GM19438 (cell line): ENCODE data around the gene PLA2G4E.

Source experiments
- ATAC-seq: cut with Tn5 transposase; IDR thresholded peaks from one replicate; pipeline ENCODE4 v1.9.1; 2021; ENCODE audit warnings: low read depth; ENCODE audit not compliant: unreplicated experiment

PLA2G4E gene

DNA sequence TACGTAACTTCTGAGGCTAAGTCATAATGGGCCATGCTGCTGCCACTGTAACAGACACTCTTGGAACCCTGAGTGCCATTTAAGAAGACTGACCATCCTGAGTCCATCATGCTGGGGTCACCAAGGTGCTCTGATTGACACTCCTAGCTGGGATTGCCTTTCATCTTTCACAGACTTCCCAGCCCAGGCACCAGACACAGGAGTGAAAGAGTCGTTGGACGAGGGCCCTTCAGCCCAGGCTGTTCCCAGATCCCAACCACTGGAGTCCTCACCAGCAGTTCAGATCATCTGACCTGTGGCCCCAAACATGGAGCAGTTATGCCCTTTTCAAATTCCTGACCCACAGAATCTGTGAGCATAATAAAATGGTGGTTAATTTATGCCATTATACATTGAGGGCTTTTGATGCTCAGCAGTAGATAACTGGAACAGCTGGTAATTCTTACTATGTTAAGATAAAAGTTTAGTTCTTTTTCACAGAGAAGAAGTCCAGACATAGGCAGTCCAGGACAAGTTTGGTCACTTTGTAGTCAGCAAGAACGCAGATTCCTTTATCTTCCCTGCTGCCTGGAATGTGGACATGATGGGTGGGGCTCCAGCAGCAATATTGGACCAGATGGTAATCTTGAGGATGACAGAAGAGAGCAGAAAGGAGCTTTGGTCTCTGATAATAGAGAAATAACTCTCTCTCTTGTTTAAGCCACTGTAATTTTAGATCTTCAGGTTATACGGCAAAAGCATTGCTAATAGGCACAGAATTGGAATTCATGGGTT is 41.2 kb downstream of the PLA2G4E start:
- no peak for ATAC-seq

DNA sequence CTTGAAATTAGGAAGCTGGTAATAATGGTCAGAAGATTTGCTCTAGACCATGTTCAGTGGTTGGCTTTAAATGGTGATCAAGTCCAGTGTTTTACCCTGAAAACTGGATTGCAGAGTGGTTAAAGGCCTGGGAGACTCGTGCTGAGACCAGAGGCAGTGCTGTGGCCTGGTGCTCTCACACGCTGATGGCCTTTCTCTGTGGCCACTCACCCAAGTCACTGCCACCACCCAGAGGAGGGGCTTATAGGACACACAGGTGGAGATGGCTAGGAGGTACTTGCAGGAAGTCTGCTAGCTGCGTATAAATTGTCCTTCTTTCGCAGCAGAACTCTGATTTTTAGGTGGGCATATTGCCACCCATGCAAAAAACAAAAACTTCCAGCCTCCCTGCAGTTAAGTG is 42.3 kb downstream of the PLA2G4E start:
- ATAC-seq: no peak

DNA sequence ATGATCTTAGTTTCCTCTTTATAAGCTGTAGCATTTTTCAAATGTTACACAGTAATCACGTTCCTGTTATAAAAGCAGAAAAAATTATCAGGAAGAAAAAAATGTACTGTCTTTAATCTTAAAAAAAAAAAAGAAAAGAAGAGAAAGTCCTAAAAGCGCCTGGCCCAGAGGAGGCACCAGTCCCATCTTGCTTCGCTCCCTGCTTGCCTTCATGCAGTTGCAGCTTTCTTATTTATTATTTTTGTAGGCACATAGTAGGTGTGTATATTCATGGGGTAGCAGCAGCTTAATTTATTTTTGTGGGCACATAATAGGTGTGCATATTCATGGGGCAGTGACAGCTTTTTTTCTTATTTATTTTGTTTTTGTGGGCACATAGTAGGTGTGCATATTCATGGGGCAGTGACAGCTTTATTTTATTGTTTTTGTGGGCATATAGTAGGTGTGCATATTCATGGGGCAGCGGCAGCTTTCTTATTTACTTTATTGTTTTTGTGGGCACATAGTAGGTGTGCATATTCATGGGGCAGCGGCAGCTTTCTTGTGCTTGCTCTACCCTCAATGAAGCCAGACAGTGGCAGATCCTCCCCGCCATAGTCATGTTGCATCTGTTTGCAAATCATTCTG is 43.0 kb downstream of the PLA2G4E start:
- ATAC-seq: no peak

DNA sequence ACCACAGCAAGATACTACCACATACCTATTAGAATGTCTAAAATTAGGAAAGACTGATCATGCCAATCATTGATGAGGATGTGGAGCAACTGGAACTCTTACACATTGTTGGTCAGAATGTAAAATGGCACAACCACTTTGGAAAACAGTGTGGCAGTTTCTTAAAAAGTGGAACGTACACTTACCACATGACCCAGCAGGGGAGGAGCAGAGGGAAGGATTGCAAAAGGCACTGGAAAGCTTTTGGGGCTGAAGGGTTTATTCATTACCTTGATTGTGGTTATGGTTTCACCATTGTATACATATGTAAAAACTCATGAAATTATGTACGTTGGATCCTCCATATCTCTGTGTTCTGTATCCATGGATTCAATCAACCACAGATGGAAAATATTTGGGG is 45.2 kb downstream of the PLA2G4E start:
- no peak for ATAC-seq

DNA sequence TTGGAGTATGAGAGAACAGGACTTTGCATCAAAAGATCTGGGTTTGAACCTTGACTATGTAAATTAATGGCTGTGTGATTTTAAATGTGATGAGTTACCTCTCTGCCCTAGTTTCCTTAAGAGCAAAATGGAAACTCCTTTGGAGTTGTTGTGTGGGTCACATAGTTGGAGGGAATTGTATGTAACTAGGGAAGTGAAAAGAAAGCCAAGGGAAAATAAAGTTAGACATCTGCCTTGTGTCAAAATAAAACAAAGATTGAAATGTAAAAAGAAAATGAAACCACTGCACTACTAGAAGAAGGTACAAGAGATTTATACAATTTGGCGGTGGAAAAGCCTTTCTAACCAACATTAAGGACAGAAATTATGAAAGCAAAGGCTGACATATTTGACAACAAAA is 46.8 kb downstream of the PLA2G4E start:
- no peak for ATAC-seq

DNA sequence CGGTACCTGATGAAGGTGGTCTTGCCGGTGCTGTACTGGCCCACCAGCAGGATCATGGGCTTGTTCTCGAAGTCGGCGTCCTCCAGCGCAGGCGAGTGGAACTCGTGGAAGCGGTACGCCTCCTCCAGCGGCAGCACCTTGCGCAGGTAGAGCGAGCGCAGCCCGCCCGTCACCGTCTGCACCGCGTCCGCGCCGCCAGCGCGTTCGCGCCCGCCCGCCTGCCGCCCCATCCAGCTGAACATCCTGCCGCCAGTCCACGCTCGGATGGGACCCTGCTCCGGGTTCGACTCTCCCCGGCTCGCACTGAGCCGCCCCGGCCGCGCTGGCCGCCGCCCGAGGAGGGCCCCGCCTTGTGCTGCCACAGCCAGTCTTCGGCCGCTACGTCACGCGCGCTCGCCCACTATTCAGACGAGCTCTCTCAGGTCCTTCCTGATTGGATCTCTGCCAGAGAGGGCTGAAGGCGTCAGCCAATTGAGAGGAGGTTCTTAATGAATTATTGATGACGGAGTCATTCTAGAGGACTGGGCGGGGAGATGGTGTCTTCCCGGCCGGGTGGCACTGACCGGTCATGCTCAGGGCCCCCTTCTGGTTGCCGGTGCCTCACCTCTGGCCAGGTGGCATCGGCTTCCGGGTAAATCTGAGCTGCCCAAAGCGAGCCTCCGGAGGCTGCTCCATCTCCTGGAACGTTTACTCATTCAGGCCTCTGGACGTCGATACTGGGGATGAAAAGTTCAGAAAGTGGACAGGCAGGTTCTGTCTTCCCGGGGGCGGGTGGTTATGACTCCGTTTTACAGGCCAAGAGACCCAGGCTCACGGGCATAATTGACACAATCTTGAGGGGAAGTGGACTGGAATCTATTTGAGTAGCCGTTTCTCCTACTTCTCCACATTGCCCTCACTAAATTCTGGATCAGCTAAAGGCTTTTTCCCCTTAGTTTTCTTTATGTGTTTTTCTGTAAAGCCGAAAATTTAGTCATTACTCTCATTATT is 48.3 kb downstream of the PLA2G4E start, which contains the start of gene EHD4:
Gene EHD4 (minus strand): TSS at position 305 of the 990 bp plus-strand sequence. CDS start 63 bp downstream, at position 242.
- ATAC-seq: peak; percentile 67

DNA sequence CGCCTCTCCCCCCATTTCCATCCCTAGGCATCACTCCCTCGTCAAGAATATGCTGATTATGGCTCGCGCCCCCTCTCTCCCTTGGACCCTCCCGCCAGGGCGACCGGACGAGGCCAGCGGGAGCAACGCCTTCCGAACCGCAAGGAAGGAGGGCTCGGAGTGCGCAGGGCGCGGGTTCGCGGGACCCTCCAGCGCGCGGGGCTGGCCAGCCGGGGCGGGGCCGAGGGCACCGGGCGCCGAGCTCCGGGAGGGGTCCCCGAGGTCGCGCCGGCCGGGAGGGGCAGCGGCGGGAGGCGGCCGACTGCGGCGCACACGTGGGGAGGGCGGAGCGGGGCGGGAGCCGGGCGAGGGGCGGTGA is 49.0 kb downstream of the PLA2G4E start:
- ATAC-seq: peak; percentile 7

DNA sequence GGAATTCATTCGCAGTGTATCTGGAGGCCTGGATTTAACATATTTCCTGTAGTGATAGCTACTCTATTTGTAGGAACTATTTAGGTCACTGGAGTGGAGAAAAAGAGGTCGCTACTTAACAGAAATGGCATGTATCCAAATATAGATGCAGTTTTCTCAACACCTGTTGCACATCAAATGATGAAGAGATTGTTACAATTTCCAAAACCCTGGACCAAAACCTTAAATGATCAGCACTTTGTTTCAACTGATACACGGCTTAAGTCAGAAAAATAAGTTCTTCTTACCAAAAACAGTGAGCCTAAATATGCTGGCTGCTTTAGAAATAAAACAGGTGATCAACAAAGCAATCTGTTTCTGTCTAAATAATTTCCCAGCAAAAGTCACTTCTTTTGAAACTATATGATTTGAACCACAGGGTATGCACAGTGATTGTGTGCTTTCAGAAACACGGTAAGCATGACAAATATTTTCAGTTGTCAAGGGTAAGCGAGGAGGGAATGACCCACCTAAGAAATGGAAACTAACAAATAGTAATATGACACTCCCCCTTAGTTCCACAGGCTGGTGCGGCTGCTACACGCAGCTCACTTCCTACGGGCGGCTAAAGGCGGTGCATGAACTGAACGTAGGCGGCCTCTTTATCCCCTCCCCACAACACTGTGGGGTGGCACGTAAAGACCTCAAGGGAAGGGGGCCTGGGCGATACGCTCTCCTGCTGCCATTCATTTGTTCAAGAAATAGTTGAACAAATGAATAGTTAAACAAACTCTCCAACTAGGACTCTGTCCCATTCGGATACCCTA is 49.5 kb downstream of the PLA2G4E start:
- ATAC-seq: peak; percentile 41

DNA sequence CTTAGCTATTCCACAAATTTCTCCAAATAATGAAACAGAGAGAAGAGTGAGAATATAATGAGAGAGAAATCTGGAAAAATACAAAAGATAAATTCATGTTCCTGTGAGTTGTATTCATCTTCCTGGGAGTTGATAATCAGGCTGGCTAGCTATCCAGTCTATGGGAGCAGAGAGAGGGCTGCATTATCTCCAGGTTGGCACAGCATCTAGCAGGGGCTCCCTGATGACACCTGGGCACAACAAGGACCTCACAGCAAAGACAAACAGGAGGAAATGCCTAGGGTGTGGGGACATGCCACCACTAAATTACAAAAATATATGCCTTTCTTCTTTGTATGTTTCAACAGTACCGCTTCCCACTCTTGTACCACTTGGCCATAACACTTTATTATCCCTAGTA is 50.4 kb downstream of the PLA2G4E start:
- no peak for ATAC-seq

DNA sequence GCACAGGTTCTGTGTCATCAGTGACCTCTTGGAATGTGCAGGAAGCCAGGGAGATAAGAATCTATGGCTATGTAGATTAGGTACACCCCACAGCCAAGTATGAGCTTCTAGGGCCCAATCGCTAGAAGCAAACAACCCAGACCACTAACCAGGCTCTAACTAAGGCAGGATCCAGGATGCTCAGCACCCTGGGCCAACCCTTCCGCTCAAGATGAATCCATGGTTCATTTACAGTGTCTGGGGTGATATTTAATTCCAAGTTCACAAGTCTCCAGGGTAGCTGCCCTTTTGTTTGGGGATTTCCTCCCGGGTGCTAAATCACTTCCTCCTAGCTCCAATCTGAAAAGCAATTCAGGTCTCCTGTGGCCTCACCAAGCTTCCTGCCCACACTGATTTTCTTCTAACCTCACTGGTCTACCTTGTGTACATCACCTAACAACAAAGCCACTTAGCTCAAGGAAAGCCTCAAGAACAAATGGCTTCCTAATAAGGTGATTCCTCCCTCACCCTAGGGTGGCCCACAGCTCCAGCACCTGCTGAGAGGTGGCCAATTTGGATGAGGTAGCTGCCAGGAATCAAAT is 50.9 kb downstream of the PLA2G4E start:
- ATAC-seq: no peak

DNA sequence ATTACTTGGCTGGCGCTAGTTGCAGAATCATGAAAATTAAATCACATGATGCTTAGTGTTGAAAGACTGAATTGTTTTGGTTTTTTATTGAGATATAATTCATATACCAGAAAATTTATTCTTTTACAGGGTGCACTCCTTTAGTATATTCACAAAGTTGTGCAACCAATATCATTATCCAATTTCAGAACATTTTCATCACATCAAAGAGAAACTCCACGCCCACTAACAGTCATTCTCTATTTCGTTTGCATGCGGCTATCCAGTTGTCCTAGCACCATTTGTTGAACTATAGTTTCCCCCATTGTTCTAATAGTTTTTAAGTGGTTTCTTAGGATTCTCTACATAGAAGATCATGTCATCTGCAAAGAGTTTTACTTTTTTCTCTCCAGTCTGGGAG is 52.1 kb downstream of the PLA2G4E start:
- no peak for ATAC-seq

DNA sequence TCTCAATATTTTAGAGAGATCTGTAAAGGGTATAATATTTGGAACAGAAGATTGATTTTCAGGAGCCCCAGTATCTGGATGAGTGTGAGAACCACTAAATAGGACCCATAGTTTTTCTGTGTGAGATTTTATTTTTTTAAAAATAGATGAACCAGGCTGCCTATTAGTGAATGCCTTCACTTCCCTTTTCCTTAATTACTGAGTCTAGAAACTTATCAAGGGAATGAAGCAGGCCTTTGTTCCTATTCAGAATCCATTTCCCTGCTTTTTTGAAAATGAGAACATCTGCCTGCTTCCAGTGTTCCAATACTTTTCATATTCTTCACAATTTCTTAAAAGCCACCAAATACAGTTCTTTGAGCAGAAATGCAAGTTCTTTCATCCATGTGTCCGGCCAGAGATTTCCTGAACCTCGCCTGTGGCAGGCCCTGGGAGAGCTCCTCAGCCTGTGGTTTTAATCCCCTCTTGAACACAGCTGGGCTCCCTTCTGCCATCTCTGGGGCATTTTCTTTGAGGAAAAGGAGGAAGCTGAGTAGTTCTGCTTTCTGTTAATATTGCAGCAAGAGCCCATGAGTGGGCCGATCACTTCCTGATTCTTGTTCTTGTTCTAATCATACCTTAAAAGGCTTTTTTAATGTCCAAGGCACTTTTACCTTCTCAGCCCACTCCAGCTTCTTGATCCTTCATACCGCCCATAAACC is 53.2 kb downstream of the PLA2G4E start:
- ATAC-seq: no peak

DNA sequence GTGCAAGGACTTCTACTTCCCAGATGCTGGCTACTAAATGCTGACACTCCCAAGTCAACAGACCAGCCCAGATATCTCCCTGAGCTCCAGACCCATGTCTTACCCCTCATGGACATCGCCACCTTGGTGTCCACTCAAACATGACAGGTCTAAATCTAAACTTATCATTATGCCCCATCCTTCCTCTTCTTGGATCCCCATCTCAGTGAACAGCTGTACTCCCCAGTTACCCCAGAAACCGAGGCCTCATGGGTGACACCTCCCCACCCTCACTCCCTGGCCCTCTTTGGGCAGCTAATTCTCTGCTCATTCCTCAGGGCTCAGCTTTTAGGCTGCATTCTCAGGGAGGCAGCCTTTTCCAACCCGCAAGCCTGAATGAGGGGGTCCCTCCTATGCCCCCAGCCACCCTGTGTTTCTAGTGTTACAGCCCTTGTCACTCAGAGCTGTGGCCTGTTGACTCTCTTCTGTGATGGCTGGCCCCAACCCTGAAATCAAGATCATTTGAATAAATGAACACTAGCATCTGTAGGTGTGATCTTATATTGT is 53.8 kb downstream of the PLA2G4E start:
- ATAC-seq: no peak

DNA sequence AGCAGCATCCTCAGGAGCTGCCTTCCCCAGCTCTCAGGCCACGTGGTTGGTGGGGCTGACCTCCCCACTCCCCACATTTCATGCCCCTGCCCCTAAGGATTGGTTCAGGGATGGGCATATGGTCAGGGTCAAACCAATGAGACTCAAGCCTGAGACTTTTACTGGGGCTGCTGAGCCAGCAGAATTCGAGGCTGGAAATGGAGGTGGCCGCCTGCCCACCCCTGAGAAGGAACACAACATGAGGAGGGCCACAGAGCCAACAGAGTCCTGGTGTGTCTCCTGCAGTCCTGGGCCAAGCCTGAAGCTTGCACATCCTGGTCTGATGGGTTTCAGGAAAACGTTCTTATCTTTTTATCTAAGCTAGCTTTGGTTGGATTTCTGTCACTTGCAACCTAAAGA is 54.4 kb downstream of the PLA2G4E start:
- no peak for ATAC-seq

DNA sequence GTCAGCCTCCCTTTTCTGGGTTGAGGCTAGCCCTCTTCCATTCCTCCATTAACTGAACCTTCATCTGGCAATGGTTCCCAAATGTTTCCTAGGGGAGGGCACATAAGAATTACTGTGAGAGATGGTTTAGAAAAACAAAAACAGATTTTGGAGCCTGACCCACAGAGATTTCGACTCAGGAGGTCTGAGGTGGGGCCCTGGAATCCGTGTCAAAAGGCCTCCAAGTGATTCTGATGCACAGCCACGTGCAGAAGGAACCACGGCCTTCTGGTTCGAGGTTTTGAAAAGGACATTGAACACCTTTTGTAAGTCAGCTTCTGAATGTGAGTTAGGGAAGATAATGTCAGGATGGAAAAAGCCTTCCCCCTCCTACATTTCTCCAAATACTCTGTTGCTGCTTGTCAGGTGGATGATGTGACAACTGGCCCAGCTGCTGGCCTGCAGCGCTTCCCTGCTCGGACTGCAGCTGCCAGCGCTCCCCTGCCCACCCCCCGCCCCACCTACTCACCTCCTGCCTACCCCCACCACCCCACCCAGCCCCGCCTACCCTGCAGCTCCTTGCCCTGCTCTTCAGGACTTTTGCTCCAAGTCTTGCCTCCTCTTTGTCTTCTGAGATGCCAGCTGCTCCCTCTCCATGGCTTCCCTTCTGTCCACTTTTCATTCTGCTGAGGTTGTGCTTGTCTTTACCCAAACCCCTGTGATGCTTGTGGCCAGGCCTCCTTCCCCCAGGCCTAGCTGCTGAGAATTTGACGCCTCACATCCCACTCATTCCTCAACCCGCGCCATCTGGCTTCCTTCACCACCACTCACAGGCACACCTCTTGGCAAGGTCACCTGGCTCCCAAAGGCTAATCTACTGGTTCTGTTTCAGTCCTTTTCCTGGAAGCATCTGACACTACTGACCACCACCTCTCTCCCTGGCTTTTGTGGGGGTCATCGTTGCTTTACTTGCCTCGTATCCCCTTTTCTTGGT is 55.1 kb downstream of the PLA2G4E start:
- no peak for ATAC-seq

DNA sequence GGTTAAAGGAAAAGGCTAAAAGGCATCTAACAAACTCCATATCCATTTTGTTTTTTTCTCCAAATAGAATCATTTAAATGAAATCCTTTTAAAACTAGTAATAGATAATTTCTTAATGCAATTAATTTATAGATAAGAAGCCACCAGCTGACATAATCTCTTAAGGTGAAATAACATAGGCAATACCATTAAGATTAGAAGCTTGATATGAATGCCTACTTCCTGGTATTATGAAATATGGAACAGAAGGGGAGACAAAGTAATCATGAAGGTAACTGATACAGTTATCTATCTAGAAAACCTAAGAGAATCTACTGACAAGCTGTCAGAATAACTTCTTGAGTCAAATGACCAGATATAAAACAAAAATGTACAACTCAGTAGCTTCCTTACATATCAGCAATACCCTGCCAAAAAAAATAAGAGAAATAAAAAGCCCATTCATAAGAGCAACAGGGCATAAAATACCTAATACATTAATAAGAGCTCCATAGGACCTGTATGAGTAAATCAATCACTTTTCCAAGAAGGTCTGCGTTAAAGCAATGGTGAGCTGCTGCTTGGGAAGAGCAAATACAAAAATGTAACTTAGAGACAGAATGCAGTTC is 59.1 kb downstream of the PLA2G4E start:
- no peak for ATAC-seq

DNA sequence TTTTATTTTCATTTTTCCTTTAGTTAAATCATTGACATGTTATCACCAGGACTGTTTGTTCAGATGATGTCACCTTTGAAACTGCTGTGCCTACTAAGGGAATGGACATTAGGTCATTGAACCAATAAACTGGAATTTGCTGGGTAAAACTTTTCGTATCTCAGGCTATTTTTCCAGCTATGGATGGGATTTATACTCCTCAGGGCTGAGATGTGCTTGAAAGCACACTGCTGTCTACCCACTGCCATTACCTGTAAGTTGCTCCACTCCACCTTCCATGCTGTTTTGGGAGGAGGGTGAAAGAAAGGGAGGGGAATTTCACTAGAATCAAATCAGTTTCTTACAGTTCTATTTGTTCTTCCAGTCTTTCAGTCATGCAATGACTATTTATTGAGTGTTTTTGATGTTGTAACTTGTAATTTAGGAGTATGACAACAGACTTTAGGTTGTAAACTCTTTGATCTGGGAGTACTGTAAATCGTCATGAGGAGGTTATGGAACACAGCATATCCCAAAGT is 59.8 kb downstream of the PLA2G4E start:
- no peak for ATAC-seq
